HFFc6 (cell line): ENCODE measurements around the gene TBX4. TPM values are rescaled to one million over a fixed set of nuclear protein-coding genes. Genes with fewer than 3 reads are reported as not detected.

ENCODE experiments used
- DNase-seq: peaks from one replicate; pipeline ENCODE4 v3.0.0-alpha.2; 2018
- H3K27ac Mint-ChIP-seq: 2 replicates; pipeline ENCODE4 v1.8.0; 2020; ENCODE audit warnings: mild to moderate bottlenecking, mixed read lengths
- H3K27me3 Mint-ChIP-seq: 2 replicates; pipeline ENCODE4 v1.8.0; 2021; ENCODE audit warnings: mild to moderate bottlenecking, moderate library complexity, mixed read lengths; ENCODE audit not compliant: insufficient read depth
- H3K36me3 Mint-ChIP-seq: 2 replicates; pipeline ENCODE4 v1.8.0; 2021; ENCODE audit warnings: low read depth, mixed read lengths
- H3K4me1 Mint-ChIP-seq: 2 replicates; pipeline ENCODE4 v1.8.0; 2020; ENCODE audit warnings: low read depth, mixed read lengths
- H3K4me3 Mint-ChIP-seq: 2 replicates; pipeline ENCODE4 v1.8.0; 2020; ENCODE audit warnings: mild to moderate bottlenecking, moderate library complexity, mixed read lengths
- H3K9me3 Mint-ChIP-seq: 2 replicates; pipeline ENCODE4 v1.8.0; 2020; ENCODE audit warnings: mild to moderate bottlenecking, mixed read lengths
- CTCF ChIP-seq: fragments of 200-600 bp; sonication (generic); IDR thresholded peaks from 2 replicates; pipeline ENCODE4 v1.5.0; 2021; ENCODE audit warnings: antibody characterized with exemption, mild to moderate bottlenecking
- total RNA-seq, 6 experiments: library from RNA; stranded (reverse); fragmentation: NEBNext Ultra II Directional; extraction: Animal tissue kit (Norgen Biotek cat#: 25700); gene quantifications; 2 replicates in 1 of 6; 3 replicates in 5 of 6; pipeline ENCODE4 v1.2.3, GENCODE V29; 2021

Gene TBX4
- total RNA-seq, 6 experiments from 2014 or later, result 0.11 to 0.26 (median 0.18) TPM; not detected in 3

GRCh38 chr17:61498042-61498994 is 46.1 kb downstream of the TBX4 start:
- no peak for DNase-seq
- Mint-ChIP-seq H3K9me3 (no peaks in the 10 kb centered on the region), H3K36me3 (no peaks in the 10 kb centered on the region), H3K27me3 (0 out of 2 replicates have a peak, but pooled peaks cover 3% of the 10 kb centered on the region), H3K4me1 (peaks cover 26% of the 10 kb centered on the region), H3K27ac (no peak overlapping the region), H3K4me3 (no peak overlapping the region)
- TF ChIP-seq CTCF, result no peak

- H3K4me1 Mint-ChIP-seq, result peaks cover 23% of the 10 kb centered on the region
- no peaks in the 10 kb centered on the region for H3K36me3 Mint-ChIP-seq
- no peak overlapping the region for H3K27ac Mint-ChIP-seq
- no peak for DNase-seq
- no peak for TF ChIP-seq CTCF
- H3K9me3 Mint-ChIP-seq, result no peaks in the 10 kb centered on the region
- no peaks in the 10 kb centered on the region for H3K27me3 Mint-ChIP-seq
- H3K4me3 Mint-ChIP-seq, result no peak overlapping the region
Observed at GRCh38 chr17:61499632-61500031, 47.4 kb downstream of the TBX4 start.

GRCh38 chr17:61500287-61500686 is 48.1 kb downstream of the TBX4 start:
- Mint-ChIP-seq H3K4me1 (peaks cover 23% of the 10 kb centered on the region), H3K4me3 (no peak overlapping the region), H3K27ac (no peak overlapping the region), H3K36me3 (no peaks in the 10 kb centered on the region), H3K27me3 (no peaks in the 10 kb centered on the region), H3K9me3 (no peaks in the 10 kb centered on the region)
- TF ChIP-seq CTCF, result no peak
- no peak for DNase-seq

- no peak for TF ChIP-seq CTCF
- H3K4me3 Mint-ChIP-seq, result no peak overlapping the region
- H3K27me3 Mint-ChIP-seq, result no peaks in the 10 kb centered on the region; the same call in 1 of the 2 replicates
- H3K9me3 Mint-ChIP-seq, result no peaks in the 10 kb centered on the region
- H3K36me3 Mint-ChIP-seq, result no peaks in the 10 kb centered on the region
- peaks cover 19% of the 10 kb centered on the region for H3K4me1 Mint-ChIP-seq
- DNase-seq, result no peak
- no peak overlapping the region for H3K27ac Mint-ChIP-seq
Observed at GRCh38 chr17:61502292-61502691, 50.1 kb downstream of the TBX4 start.

- Mint-ChIP-seq H3K27me3 (no peaks in the 10 kb centered on the region; the same call in 1 of the 2 replicates), H3K9me3 (no peaks in the 10 kb centered on the region), H3K4me1 (peaks cover 19% of the 10 kb centered on the region), H3K4me3 (no peak overlapping the region), H3K36me3 (no peaks in the 10 kb centered on the region), H3K27ac (no peak overlapping the region)
- TF ChIP-seq CTCF, result no peak
- DNase-seq, result no peak
Observed at GRCh38 chr17:61503961-61504360, 51.7 kb downstream of the TBX4 start.
